Activated naive CD4-positive, alpha-beta T cell treated with anti-CD3 and anti-CD28 coated beads for 36 hours (primary cell): ENCODE results near the gene DAPK1. TPM values are rescaled to one million over a fixed set of nuclear protein-coding genes. Genes with fewer than 3 reads are reported as not detected.

ENCODE experiments used
- CTCF ChIA-PET: fragments of 350-600 bp; sonication (Branson Sonifier 250); formaldehyde crosslinking; loops from one replicate; lab custom pipeline; 2021; ENCODE audit warnings: antibody characterized with exemption; lab: Charles Lee
- DNase-seq: peaks from one replicate; pipeline ENCODE4 v3.0.0-alpha.2; 2020
- H3K27ac Mint-ChIP-seq: one replicate; pipeline ENCODE4 v1.8.0; 2021; ENCODE audit warnings: mild to moderate bottlenecking, mixed read lengths
- H3K27me3 Mint-ChIP-seq: one replicate; pipeline ENCODE4 v1.8.0; 2021; ENCODE audit warnings: low read depth, mixed read lengths
- H3K36me3 Mint-ChIP-seq: one replicate; pipeline ENCODE4 v1.8.0; 2021; ENCODE audit warnings: low read depth, mixed read lengths
- H3K4me1 Mint-ChIP-seq: one replicate; pipeline ENCODE4 v1.8.0; 2021; ENCODE audit warnings: low read depth, mixed read lengths
- H3K4me3 Mint-ChIP-seq: one replicate; pipeline ENCODE4 v1.8.0; 2021; ENCODE audit warnings: mild to moderate bottlenecking, moderate library complexity, mixed read lengths
- H3K9me3 Mint-ChIP-seq: one replicate; pipeline ENCODE4 v1.8.0; 2021; ENCODE audit warnings: mixed read lengths
- intact Hi-C: fragments of 100-400 bp; cut with micrococcal nuclease; formaldehyde crosslinking; loops from one replicate; pipeline ENCODE4 v1.15.1; 2023
- total RNA-seq, 2 experiments: library from RNA; stranded (reverse); gene quantifications; one replicate each; pipeline ENCODE4 v1.2.3, GENCODE V29; 2021

DAPK1 gene
- total RNA-seq, 2 experiments from 2014 or later, result 0.20 to 0.50 TPM

GRCh38 chr9:87686520-87687090 lies 188.9 kb downstream of the DAPK1 start:
- H3K27me3 Mint-ChIP-seq, result no peaks in the 10 kb centered on the region
- H3K4me3 Mint-ChIP-seq, result no peak overlapping the region
- no peaks in the 10 kb centered on the region for H3K36me3 Mint-ChIP-seq
- peaks cover 24% of the 10 kb centered on the region for H3K4me1 Mint-ChIP-seq
- DNase-seq, result no peak
- H3K27ac Mint-ChIP-seq, result no peak overlapping the region
- H3K9me3 Mint-ChIP-seq, result peaks cover 1% of the 10 kb centered on the region
- CTCF ChIA-PET, result interaction anchor here (0.9 kb wide), 1 partner anchor 175 kb away, joined by 3 read pairs; no protein-coding TSS in a partner anchor
- intact Hi-C loops, result loop anchor here (10.0 kb wide), 3 partner anchors 58 to 288 kb away; partner anchors contain the start of genes CDK20 and SPATA31E1

GRCh38 chr9:87687207-87687606 lies 189.5 kb downstream of the DAPK1 start:
- Mint-ChIP-seq H3K27me3 (no peaks in the 10 kb centered on the region), H3K4me1 (peaks cover 24% of the 10 kb centered on the region), H3K36me3 (no peaks in the 10 kb centered on the region), H3K4me3 (no peak overlapping the region), H3K9me3 (peaks cover 1% of the 10 kb centered on the region), H3K27ac (no peak overlapping the region)
- no peak for DNase-seq
- intact Hi-C loops, result loop anchor here (10.0 kb wide), 3 partner anchors 58 to 288 kb away; partner anchors contain the start of genes CDK20 and SPATA31E1
- CTCF ChIA-PET, result no interaction called here

DNA sequence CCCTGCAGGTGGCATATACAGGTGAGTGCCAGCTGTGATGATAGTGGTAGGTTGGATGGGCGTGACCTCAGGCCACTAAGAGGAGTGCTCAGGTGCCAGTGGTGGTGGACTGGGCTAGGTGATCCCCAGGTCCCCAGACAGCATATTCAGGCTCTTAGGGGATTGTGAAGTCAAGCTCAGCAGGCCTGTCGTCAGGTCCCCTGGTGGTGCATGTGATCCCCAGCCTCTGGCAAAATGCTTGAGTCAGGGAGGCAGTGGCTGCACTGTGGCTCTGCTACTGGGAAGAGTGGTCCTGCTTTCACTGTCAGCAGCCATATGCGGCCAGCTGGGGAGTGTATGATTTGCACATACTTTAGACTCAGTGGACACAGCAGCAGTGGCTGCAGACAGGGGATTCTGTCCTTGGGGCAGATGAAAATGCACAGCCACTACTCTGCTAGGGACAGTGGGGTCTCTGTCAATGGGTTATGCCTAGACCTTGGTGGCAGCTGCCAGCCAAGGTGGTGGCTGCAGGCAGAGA lies 196.6 kb downstream of the DAPK1 start:
- DNase-seq, result no peak
- intact Hi-C loops, result no loop called here
- peaks cover 15% of the 10 kb centered on the region for H3K9me3 Mint-ChIP-seq
- no peaks in the 10 kb centered on the region for H3K4me1 Mint-ChIP-seq
- H3K27me3 Mint-ChIP-seq, result no peaks in the 10 kb centered on the region
- H3K27ac Mint-ChIP-seq, result no peak overlapping the region
- no peak overlapping the region for H3K4me3 Mint-ChIP-seq
- CTCF ChIA-PET, result interaction anchor here (1.1 kb wide), 1 partner anchor 16 kb away, joined by 3 read pairs; no protein-coding TSS in a partner anchor
- no peaks in the 10 kb centered on the region for H3K36me3 Mint-ChIP-seq

- CTCF ChIA-PET, result interaction anchor here (0.7 kb wide), 1 partner anchor 41 kb away, joined by 3 read pairs; no protein-coding TSS in a partner anchor
- intact Hi-C loops, result no loop called here
- Mint-ChIP-seq H3K27me3 (no peaks in the 10 kb centered on the region), H3K36me3 (no peaks in the 10 kb centered on the region), H3K4me1 (no peaks in the 10 kb centered on the region), H3K4me3 (no peak overlapping the region), H3K27ac (no peak overlapping the region), H3K9me3 (peaks cover 14% of the 10 kb centered on the region)
- DNase-seq, result no peak
These were observed 197.9 kb downstream of the DAPK1 start for GRCh38 chr9:87695523-87695922.

DNA sequence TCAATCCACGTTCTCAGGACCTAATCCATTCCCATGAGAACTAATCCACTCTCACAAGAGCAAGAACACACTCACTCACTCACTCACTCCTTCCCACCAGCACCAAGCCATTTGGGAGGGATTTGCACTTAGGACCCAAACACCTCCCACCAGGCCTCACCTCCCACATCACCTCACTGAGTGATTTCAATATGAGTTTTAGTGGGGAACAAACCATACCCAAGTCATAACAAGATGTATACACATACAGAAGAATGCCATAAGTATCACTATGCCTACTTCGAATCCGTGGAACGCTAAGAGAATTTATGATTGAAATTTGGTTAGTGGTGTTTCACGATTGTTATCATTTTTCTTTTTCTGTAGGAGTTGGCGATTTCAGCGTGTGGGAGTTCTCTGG lies 199.0 kb downstream of the DAPK1 start:
- intact Hi-C loops, result no loop called here
- Mint-ChIP-seq H3K4me3 (no peak overlapping the region), H3K4me1 (no peaks in the 10 kb centered on the region), H3K27ac (no peak overlapping the region), H3K9me3 (peaks cover 14% of the 10 kb centered on the region), H3K27me3 (no peaks in the 10 kb centered on the region), H3K36me3 (no peaks in the 10 kb centered on the region)
- DNase-seq, result no peak
- CTCF ChIA-PET, result no interaction called here

- Mint-ChIP-seq H3K4me1 (peaks cover 3% of the 10 kb centered on the region), H3K4me3 (no peak overlapping the region), H3K36me3 (no peaks in the 10 kb centered on the region), H3K9me3 (peaks cover 9% of the 10 kb centered on the region), H3K27me3 (peaks cover 2% of the 10 kb centered on the region), H3K27ac (no peak overlapping the region)
- DNase-seq, result no peak
- intact Hi-C loops, result no loop called here
- CTCF ChIA-PET, result no interaction called here
These were observed 200.6 kb downstream of the DAPK1 start for GRCh38 chr9:87698069-87698809.

DNA sequence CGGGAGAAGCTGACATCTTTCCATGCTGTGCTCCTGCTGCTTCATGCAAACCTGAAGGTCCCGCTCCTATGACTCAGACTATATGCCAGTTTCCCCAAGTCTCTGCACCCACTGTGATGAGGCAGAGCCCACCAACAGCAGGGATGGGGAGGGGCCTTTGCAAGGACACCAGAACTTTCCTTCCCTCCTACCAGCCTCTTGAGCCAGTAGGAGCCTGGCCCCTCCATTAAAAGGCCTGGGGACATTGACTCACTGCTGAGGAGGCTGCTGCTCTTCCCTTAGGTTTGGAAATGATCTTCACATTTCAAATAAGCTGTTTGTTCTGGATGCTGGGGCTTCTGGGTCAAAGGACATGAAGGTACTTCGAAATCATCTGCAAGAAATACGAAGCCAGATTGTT lies 202.2 kb downstream of the DAPK1 start:
- Mint-ChIP-seq H3K4me3 (no peak overlapping the region), H3K27ac (no peak overlapping the region), H3K9me3 (no peaks in the 10 kb centered on the region), H3K4me1 (peaks cover 3% of the 10 kb centered on the region), H3K27me3 (peaks cover 2% of the 10 kb centered on the region), H3K36me3 (no peaks in the 10 kb centered on the region)
- CTCF ChIA-PET, result no interaction called here
- DNase-seq, result no peak
- intact Hi-C loops, result loop anchor here (10.0 kb wide), 1 partner anchor 775 kb away; no protein-coding TSS in a partner anchor

DNA sequence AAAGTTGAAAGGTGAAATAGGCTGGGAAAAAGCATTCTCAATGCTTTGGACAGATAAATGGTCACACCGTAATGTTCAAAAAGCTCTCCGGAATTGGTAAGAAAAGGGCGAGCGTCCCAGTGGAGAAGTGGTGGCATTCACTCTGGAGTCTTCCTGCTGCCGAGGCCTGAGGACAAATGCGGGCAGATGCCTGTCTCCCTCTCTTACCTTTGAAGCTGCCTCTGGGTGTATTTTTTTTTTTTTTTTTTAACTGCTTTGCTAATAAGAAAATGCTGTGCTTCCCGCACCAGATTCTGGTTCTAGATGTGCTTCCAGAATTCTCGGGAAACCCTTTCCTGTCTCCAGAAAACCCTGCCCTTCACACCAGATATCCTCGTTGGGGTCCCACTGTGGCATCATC lies 203.8 kb downstream of the DAPK1 start:
- peaks cover 2% of the 10 kb centered on the region for H3K27me3 Mint-ChIP-seq
- H3K4me3 Mint-ChIP-seq, result no peak overlapping the region
- DNase-seq, result no peak
- peaks cover 3% of the 10 kb centered on the region for H3K4me1 Mint-ChIP-seq
- H3K9me3 Mint-ChIP-seq, result no peaks in the 10 kb centered on the region
- CTCF ChIA-PET, result no interaction called here
- no peak overlapping the region for H3K27ac Mint-ChIP-seq
- intact Hi-C loops, result loop anchor here (10.0 kb wide), 1 partner anchor 773 kb away; no protein-coding TSS in a partner anchor
- no peaks in the 10 kb centered on the region for H3K36me3 Mint-ChIP-seq

DNA sequence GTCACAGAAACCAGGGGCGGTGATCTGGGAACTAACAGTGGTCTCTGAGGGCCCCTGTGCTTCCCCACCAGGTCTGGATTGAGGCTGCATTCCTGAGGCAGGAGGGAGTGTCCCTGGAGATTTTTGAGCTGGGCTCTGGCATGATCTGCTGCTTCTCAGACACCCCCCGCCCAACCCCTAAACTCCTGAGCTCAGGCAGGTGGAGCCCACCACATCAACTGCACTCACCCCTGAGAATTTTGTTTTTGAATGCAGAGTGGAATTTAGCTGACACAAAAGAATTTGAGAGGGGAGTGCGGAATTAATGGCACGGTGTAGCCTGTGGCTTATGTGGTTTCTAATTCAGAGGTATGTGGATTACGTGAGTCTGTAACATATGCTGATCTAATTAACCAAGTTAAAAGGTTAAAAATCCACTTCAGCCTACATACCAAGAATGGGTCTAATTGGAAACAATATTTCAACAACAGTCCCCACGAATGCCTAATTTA lies 204.3 kb downstream of the DAPK1 start:
- H3K27ac Mint-ChIP-seq, result no peak overlapping the region
- H3K4me3 Mint-ChIP-seq, result no peak overlapping the region

DNA sequence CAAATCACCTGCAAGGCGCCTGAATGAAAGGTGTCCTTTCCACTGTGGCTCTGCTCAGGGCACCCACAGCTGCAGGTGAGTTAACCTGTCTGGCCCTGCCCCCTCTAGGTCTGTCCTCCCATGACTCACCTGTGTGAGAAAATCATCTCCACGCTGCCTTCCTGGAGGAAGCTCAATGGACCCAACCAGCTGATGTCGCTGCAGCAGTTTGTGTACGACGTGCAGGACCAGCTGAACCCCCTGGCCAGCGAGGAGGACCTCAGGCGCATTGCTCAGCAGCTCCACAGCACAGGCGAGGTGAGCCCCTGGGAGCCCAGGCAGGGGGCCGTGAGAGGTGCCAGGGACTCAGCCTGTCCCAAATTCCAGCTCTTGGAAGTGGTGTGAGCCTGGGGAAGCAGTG lies 205.3 kb downstream of the DAPK1 start:
- CTCF ChIA-PET, result no interaction called here
- Mint-ChIP-seq H3K4me1 (peaks cover 10% of the 10 kb centered on the region), H3K27ac (no peak overlapping the region), H3K4me3 (no peak overlapping the region), H3K36me3 (no peaks in the 10 kb centered on the region), H3K27me3 (peaks cover 4% of the 10 kb centered on the region), H3K9me3 (no peaks in the 10 kb centered on the region)
- intact Hi-C loops, result loop anchor here (10.0 kb wide), 1 partner anchor 772 kb away; no protein-coding TSS in a partner anchor
- no peak for DNase-seq

More for the DNA sequence above, 204.3 kb downstream of the DAPK1 start:
- peaks cover 2% of the 10 kb centered on the region for H3K27me3 Mint-ChIP-seq
- intact Hi-C loops, result loop anchor here (10.0 kb wide), 1 partner anchor 773 kb away; no protein-coding TSS in a partner anchor
- CTCF ChIA-PET, result no interaction called here
- peaks cover 3% of the 10 kb centered on the region for H3K4me1 Mint-ChIP-seq
- DNase-seq, result no peak
- no peaks in the 10 kb centered on the region for H3K36me3 Mint-ChIP-seq
- no peaks in the 10 kb centered on the region for H3K9me3 Mint-ChIP-seq

DNA sequence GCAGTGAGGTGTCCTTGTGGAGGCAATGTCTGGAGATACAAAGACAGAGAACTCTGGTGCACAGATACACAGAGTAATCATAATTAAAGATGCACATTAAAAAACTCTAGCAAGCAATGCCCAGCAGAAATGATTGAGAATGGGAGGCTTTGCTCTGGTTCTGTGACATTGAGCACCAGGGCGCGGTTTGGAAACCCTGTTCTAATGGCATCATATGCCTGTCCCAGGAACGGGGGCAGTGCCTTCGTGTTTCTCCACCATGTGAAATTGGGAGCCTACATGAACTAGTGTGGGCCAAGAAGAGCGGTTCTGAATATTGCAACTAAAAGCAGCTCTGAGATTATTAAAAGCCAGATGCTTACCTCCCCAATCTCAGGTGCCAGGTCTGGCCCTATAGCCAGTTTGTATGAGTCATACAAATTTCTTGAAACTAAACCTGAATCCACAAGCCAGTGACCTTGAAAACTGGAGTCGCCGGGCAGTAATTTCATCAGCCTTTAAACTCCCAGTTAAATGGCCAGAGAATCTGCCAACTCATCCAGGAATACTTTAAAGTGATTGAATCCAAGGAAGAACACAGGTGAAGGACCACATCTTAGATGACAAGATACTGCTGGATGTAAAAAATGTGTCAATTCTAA lies 206.1 kb downstream of the DAPK1 start:
- Mint-ChIP-seq H3K4me3 (no peak overlapping the region), H3K27ac (no peak overlapping the region), H3K9me3 (no peaks in the 10 kb centered on the region), H3K36me3 (no peaks in the 10 kb centered on the region), H3K27me3 (peaks cover 4% of the 10 kb centered on the region), H3K4me1 (peaks cover 16% of the 10 kb centered on the region)
- intact Hi-C loops, result loop anchor here (10.0 kb wide), 1 partner anchor 771 kb away; no protein-coding TSS in a partner anchor
- DNase-seq, result no peak
- CTCF ChIA-PET, result no interaction called here

DNA sequence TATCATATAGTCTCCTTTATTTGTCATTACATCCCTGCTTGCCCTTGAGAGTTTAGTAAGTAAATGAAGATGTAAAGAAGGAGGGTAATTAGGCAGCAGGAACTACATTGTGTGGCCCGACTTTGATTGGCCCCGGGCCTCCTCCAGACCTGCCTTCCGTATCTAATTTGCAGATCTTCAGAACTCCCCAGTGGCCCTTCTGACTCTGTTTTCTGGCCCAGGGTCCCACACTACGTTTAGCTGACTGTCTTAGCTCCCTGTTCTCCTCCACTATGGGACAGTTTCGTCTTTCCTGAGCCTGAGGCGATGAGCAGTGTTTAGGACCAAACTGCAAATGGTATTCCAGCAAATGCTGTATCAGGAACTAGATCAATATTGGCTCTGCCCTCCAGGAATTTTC lies 206.7 kb downstream of the DAPK1 start:
- intact Hi-C loops, result loop anchor here (10.0 kb wide), 1 partner anchor 770 kb away; no protein-coding TSS in a partner anchor
- Mint-ChIP-seq H3K9me3 (no peaks in the 10 kb centered on the region), H3K36me3 (no peaks in the 10 kb centered on the region), H3K27me3 (peaks cover 4% of the 10 kb centered on the region), H3K4me3 (no peak overlapping the region), H3K4me1 (peaks cover 22% of the 10 kb centered on the region), H3K27ac (no peak overlapping the region)
- DNase-seq, result no peak
- CTCF ChIA-PET, result no interaction called here
